CD4-positive, alpha-beta T cell (primary cell): ENCODE measurements around the gene EXOC6. TPM values are rescaled to one million over a fixed set of nuclear protein-coding genes. Genes with fewer than 3 reads are reported as not detected.

Experiments used
- ATAC-seq: fragments of 200-7000 bp; cut with Tn5 transposase; one replicate; pipeline ENCODE4 v1.10.0; 2022; ENCODE audit warnings: mild to moderate bottlenecking; ENCODE audit not compliant: poor library complexity
- CTCF ChIA-PET: fragments of 350-600 bp; sonication (Branson Sonifier 250); formaldehyde crosslinking; loops from one replicate; lab custom pipeline; 2021; ENCODE audit warnings: antibody characterized with exemption, inconsistent platforms; lab: Charles Lee
- POLR2A ChIA-PET: fragments of 350-600 bp; sonication (Branson Sonifier 250); formaldehyde crosslinking; loops from one replicate; lab custom pipeline; 2021; ENCODE audit warnings: antibody characterized with exemption, inconsistent platforms; lab: Charles Lee
- DNase-seq, 14 experiments: peaks; one replicate each; pipeline ENCODE4 v3.0.0-alpha.2; 2013 to 2020; ENCODE audit warnings: mixed read lengths in 2 of 14
- H3K27ac ChIP-seq, 2 donors: one replicate each; pipeline versions ENCODE4 v1.5.1 to v1.7.0; 2013; ENCODE audit warnings: low read length in 2 of 2, low read depth in 1 of 2, mild to moderate bottlenecking in 1 of 2
- H3K27me3 ChIP-seq, 2 experiments: 1 replicate in 1 of 2; 2 replicates in 1 of 2; pipeline versions ENCODE4 v1.6.1 to v1.7.0; 2013; ENCODE audit warnings: low read length in 2 of 2, control low read depth in 1 of 2, mild to moderate bottlenecking in 1 of 2, moderate library complexity in 1 of 2; ENCODE audit not compliant: insufficient read depth in 2 of 2, control insufficient read depth in 1 of 2
- H3K36me3 ChIP-seq: one replicate; pipeline ENCODE4 v1.6.1; 2013; ENCODE audit warnings: low read length, control low read depth; ENCODE audit not compliant: insufficient read depth
- H3K4me1 ChIP-seq: one replicate; pipeline ENCODE4 v1.6.1; 2013; ENCODE audit warnings: low read length, control low read depth; ENCODE audit not compliant: insufficient read depth
- H3K4me3 ChIP-seq: one replicate; pipeline ENCODE4 v1.5.1; 2013; ENCODE audit warnings: mild to moderate bottlenecking, low read length, moderate library complexity
- H3K9me3 ChIP-seq, 2 experiments: 1 replicate in 1 of 2; 2 replicates in 1 of 2; pipeline versions ENCODE4 v1.6.1 to v1.7.0; 2013; ENCODE audit warnings: low read length in 2 of 2, mild to moderate bottlenecking in 2 of 2, control low read depth in 1 of 2, moderate library complexity in 1 of 2; ENCODE audit not compliant: control insufficient read depth in 1 of 2, insufficient read depth in 1 of 2
- H3K27ac Mint-ChIP-seq: one replicate; pipeline ENCODE4 v1.8.0; 2020; ENCODE audit warnings: mixed read lengths
- H3K27me3 Mint-ChIP-seq: one replicate; pipeline ENCODE4 v1.8.0; 2021; ENCODE audit warnings: mixed read lengths
- H3K36me3 Mint-ChIP-seq: one replicate; pipeline ENCODE4 v1.8.0; 2021; ENCODE audit warnings: low read depth, mixed read lengths
- H3K4me1 Mint-ChIP-seq: one replicate; pipeline ENCODE4 v1.8.0; 2021; ENCODE audit warnings: low read depth, mixed read lengths
- H3K4me3 Mint-ChIP-seq: one replicate; pipeline ENCODE4 v1.8.0; 2020; ENCODE audit warnings: mild to moderate bottlenecking, mixed read lengths
- H3K9me3 Mint-ChIP-seq: one replicate; pipeline ENCODE4 v1.8.0; 2020; ENCODE audit warnings: mixed read lengths
- CTCF ChIP-seq: fragments of 200-600 bp; IDR thresholded peaks from one replicate; pipeline ENCODE4 v1.8.0; 2022; ENCODE audit warnings: antibody characterized with exemption, mild to moderate bottlenecking
- intact Hi-C, 2 experiments: fragments of 100-400 bp; cut with DNase I in 1 of 2; cut with micrococcal nuclease in 1 of 2; formaldehyde crosslinking; loops; one replicate each; pipeline versions ENCODE4 v1.15.1 to v1.9.0; 2023 to 2025; cut with DNase I, micrococcal nuclease
- total RNA-seq, 174 experiments: library from RNA in 2 of 174; stranded (reverse) in 2 of 174; gene quantifications; one replicate each; pipeline ENCODE4 v1.2.3 and lab custom pipeline; 2021 to 2026

EXOC6 gene
- total RNA-seq, 2 experiments from 2014 or later = 6.6 to 7.4 TPM

GRCh38 chr10:92846854-92847201, 1.5 kb upstream of the EXOC6 start:
- CTCF ChIA-PET = no interaction called here
- peaks cover 23% of the 10 kb centered on the region for H3K4me1 Mint-ChIP-seq
- no peaks in the 10 kb centered on the region for H3K27me3 ChIP-seq
- H3K27ac ChIP-seq = no peak overlapping the region
- no peaks in the 10 kb centered on the region for H3K36me3 ChIP-seq
- intact Hi-C loops = loop anchor here in 1 of 2 experiments (5.0 to 10.0 kb wide), 8 partner anchors 255 to 1685 kb away; partner anchors contain the start of genes CEP55, CPEB3, FRA10AC1 and HECTD2
- DNase-seq (no peak), ATAC-seq (no peak)
- no peaks in the 10 kb centered on the region for H3K9me3 ChIP-seq
- peak overlapping the region; percentile 94 for H3K4me3 Mint-ChIP-seq
- peak overlapping the region; percentile 85 for H3K27ac Mint-ChIP-seq
- POLR2A ChIA-PET = interaction anchor here (1.2 to 2.9 kb wide), 3 partner anchors 21 to 256 kb away, joined by 3 to 33 read pairs (median 11); partner anchors contain the start of gene KIF11
- H3K4me1 ChIP-seq = peaks cover 12% of the 10 kb centered on the region
- no peak overlapping the region for H3K4me3 ChIP-seq
- no peaks in the 10 kb centered on the region for H3K36me3 Mint-ChIP-seq
- no peak for TF ChIP-seq CTCF
- H3K27me3 Mint-ChIP-seq = no peaks in the 10 kb centered on the region
- no peaks in the 10 kb centered on the region for H3K9me3 Mint-ChIP-seq

- DNase-seq (peak in 2 of 14 experiments; percentile 18 to 31), ATAC-seq (no peak)
- H3K9me3 Mint-ChIP-seq = no peaks in the 10 kb centered on the region
- peak overlapping the region; percentile 94 for H3K4me3 Mint-ChIP-seq
- H3K27ac Mint-ChIP-seq = peak overlapping the region; percentile 85
- POLR2A ChIA-PET = interaction anchor here (0.5 to 2.9 kb wide), 9 partner anchors 10 to 1049 kb away, joined by 3 to 33 read pairs (median 5); partner anchors contain the start of genes BTAF1, CEP55, KIF11 and TNKS2
- CTCF ChIA-PET = no interaction called here
- no peaks in the 10 kb centered on the region for H3K27me3 Mint-ChIP-seq
- intact Hi-C loops = loop anchor here in 1 of 2 experiments (5.0 to 10.0 kb wide), 8 partner anchors 255 to 1685 kb away; partner anchors contain the start of genes CEP55, CPEB3, FRA10AC1 and HECTD2
- no peaks in the 10 kb centered on the region for H3K36me3 ChIP-seq
- H3K4me3 ChIP-seq = no peak overlapping the region
- peaks cover 26% of the 10 kb centered on the region for H3K4me1 Mint-ChIP-seq
- TF ChIP-seq CTCF = no peak
- no peaks in the 10 kb centered on the region for H3K9me3 ChIP-seq
- no peak overlapping the region for H3K27ac ChIP-seq
- H3K4me1 ChIP-seq = peaks cover 12% of the 10 kb centered on the region
- no peaks in the 10 kb centered on the region for H3K27me3 ChIP-seq
- no peaks in the 10 kb centered on the region for H3K36me3 Mint-ChIP-seq
Measured at GRCh38 chr10:92847202-92847864, 987 bp upstream of the EXOC6 start.

DNA sequence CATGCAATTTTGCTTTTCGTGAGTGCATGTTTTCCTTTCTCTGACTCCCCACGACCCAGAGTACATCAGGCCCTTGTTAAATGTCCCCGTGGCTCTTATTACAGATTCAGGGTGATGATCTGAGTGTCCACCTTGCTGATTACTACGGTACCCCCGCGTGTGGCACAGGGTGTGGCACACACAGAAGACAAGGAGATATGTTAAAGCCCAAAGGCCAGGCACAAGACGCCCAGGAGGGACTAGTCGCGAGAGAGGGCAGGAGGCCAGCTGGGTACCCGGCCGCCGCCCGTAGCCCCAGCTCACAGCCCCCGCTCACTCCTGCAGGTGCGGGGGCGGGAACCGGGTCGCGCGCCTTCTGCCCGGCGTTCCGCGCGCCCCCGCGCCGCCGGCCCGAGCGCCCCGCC, 281 bp upstream of the EXOC6 start:
- intact Hi-C loops = loop anchor here in 1 of 2 experiments (5.0 to 10.0 kb wide), 8 partner anchors 256 to 1686 kb away; partner anchors contain the start of genes CEP55, CPEB3, FRA10AC1 and HECTD2
- ChIA-PET CTCF (interaction anchor here (1.0 to 1.3 kb wide), 2 partner anchors 10 to 1514 kb away, joined by 3 to 4 read pairs; partner anchors contain the start of gene NOC3L), POLR2A (interaction anchor here (0.6 to 2.9 kb wide), 28 partner anchors 9 to 1686 kb away, joined by 3 to 33 read pairs (median 5); partner anchors contain the start of genes BTAF1, CEP55, CPEB3 and FRA10AC1)
- Histone ChIP-seq H3K4me1 (peaks cover 12% of the 10 kb centered on the region), H3K9me3 (no peaks in the 10 kb centered on the region), H3K36me3 (no peaks in the 10 kb centered on the region), H3K27me3 (no peaks in the 10 kb centered on the region), H3K4me3 (peak overlapping the region; percentile 69), H3K27ac (peak overlapping the region in 1 of 2 donors; percentile 72)
- TF ChIP-seq CTCF = no peak
- Mint-ChIP-seq H3K4me1 (peaks cover 30% of the 10 kb centered on the region), H3K4me3 (peak overlapping the region; percentile 94), H3K9me3 (no peaks in the 10 kb centered on the region), H3K27ac (peak overlapping the region; percentile 85), H3K36me3 (no peaks in the 10 kb centered on the region), H3K27me3 (no peaks in the 10 kb centered on the region)
- no peak for ATAC-seq
- DNase-seq = no peak
